ENCODE measurements around the gene ZNF396. TPM values are rescaled to one million over a fixed set of nuclear protein-coding genes. Genes with fewer than 3 reads are reported as not detected.

ZNF396 gene
- total RNA-seq, 1 donor from 2014 or later: 1.9 TPM

GRCh38 chr18:35376393-35376741, 770 bp downstream of the ZNF396 start:
- H3K36me3 Mint-ChIP-seq (ENCODE audit: unreplicated experiment): no peaks in the 10 kb centered on the region

GRCh38 chr18:35374708-35375107, 2.4 kb downstream of the ZNF396 start:
- H3K4me1 Mint-ChIP-seq (ENCODE audit: unreplicated experiment): peaks cover 7% of the 10 kb centered on the region
- H3K4me3 Mint-ChIP-seq (ENCODE audit: unreplicated experiment): no peak overlapping the region
- TF ChIP-seq CTCF (IDR thresholded peaks at IDR 0.05): no peak
- no peak overlapping the region for H3K27ac Mint-ChIP-seq (ENCODE audit: unreplicated experiment)
- H3K27me3 Mint-ChIP-seq (ENCODE audit: unreplicated experiment): peaks cover 19% of the 10 kb centered on the region
- H3K9me3 Mint-ChIP-seq (ENCODE audit: unreplicated experiment): no peaks in the 10 kb centered on the region
- no peak for DNase-seq (ENCODE audit: extremely low spot score, unreplicated experiment)
- no peaks in the 10 kb centered on the region for H3K36me3 Mint-ChIP-seq (ENCODE audit: unreplicated experiment)

More at GRCh38 chr18:35376393-35376741, 770 bp downstream of the ZNF396 start:
- no peak for DNase-seq (ENCODE audit: extremely low spot score, unreplicated experiment)
- H3K4me1 Mint-ChIP-seq (ENCODE audit: unreplicated experiment): peaks cover 7% of the 10 kb centered on the region
- H3K27ac Mint-ChIP-seq (ENCODE audit: unreplicated experiment): peak overlapping the region; percentile 15
- H3K4me3 Mint-ChIP-seq (ENCODE audit: unreplicated experiment): peak overlapping the region; percentile 73
- TF ChIP-seq CTCF (IDR thresholded peaks at IDR 0.05): no peak
- H3K9me3 Mint-ChIP-seq (ENCODE audit: unreplicated experiment): peaks cover 4% of the 10 kb centered on the region
- peaks cover 19% of the 10 kb centered on the region for H3K27me3 Mint-ChIP-seq (ENCODE audit: unreplicated experiment)

- Mint-ChIP-seq H3K27me3 (ENCODE audit: unreplicated experiment) (no peaks in the 10 kb centered on the region), H3K9me3 (ENCODE audit: unreplicated experiment) (no peaks in the 10 kb centered on the region), H3K4me3 (ENCODE audit: unreplicated experiment) (no peak overlapping the region), H3K4me1 (ENCODE audit: unreplicated experiment) (no peaks in the 10 kb centered on the region), H3K36me3 (ENCODE audit: unreplicated experiment) (peaks cover 2% of the 10 kb centered on the region), H3K27ac (ENCODE audit: unreplicated experiment) (no peak overlapping the region)
- no peak for DNase-seq (ENCODE audit: extremely low spot score, unreplicated experiment)
- no peak for TF ChIP-seq CTCF (IDR thresholded peaks at IDR 0.05)
Measured at GRCh38 chr18:35371412-35372195, 5.5 kb downstream of the ZNF396 start.

- Mint-ChIP-seq H3K4me1 (ENCODE audit: unreplicated experiment) (no peaks in the 10 kb centered on the region), H3K27ac (ENCODE audit: unreplicated experiment) (no peak overlapping the region), H3K36me3 (ENCODE audit: unreplicated experiment) (peaks cover 2% of the 10 kb centered on the region), H3K9me3 (ENCODE audit: unreplicated experiment) (no peaks in the 10 kb centered on the region), H3K27me3 (ENCODE audit: unreplicated experiment) (peaks cover 6% of the 10 kb centered on the region), H3K4me3 (ENCODE audit: unreplicated experiment) (no peak overlapping the region)
- no peak for DNase-seq (ENCODE audit: extremely low spot score, unreplicated experiment)
- TF ChIP-seq CTCF (IDR thresholded peaks at IDR 0.05): no peak
Measured at GRCh38 chr18:35369126-35369525, 8.0 kb downstream of the ZNF396 start.

- no peaks in the 10 kb centered on the region for H3K9me3 Mint-ChIP-seq (ENCODE audit: unreplicated experiment)
- H3K27ac Mint-ChIP-seq (ENCODE audit: unreplicated experiment): no peak overlapping the region
- H3K27me3 Mint-ChIP-seq (ENCODE audit: unreplicated experiment): peaks cover 6% of the 10 kb centered on the region
- H3K4me1 Mint-ChIP-seq (ENCODE audit: unreplicated experiment): no peaks in the 10 kb centered on the region
- peaks cover 2% of the 10 kb centered on the region for H3K36me3 Mint-ChIP-seq (ENCODE audit: unreplicated experiment)
- TF ChIP-seq CTCF (IDR thresholded peaks at IDR 0.05): no peak
- no peak overlapping the region for H3K4me3 Mint-ChIP-seq (ENCODE audit: unreplicated experiment)
- no peak for DNase-seq (ENCODE audit: extremely low spot score, unreplicated experiment)
Measured at GRCh38 chr18:35368595-35368994, 8.5 kb downstream of the ZNF396 start.

Measured in osteocyte (in vitro differentiated cells).